Activated gamma-delta T cell (primary cell): ENCODE results near the gene SNX19.
A peak's percentile ranks its signal among the peaks of the same experiment; 100 is the strongest.
"Not testable (repeated sequence)": the region's sequence is repeated elsewhere in the genome, so short reads cannot be mapped to it uniquely, and the experiment has no call there.

Experiments
- DNase-seq: peaks from one replicate; lab custom pipeline; 2025; lab: John Stamatoyannopoulos, UW

The SNX19 gene

DNA sequence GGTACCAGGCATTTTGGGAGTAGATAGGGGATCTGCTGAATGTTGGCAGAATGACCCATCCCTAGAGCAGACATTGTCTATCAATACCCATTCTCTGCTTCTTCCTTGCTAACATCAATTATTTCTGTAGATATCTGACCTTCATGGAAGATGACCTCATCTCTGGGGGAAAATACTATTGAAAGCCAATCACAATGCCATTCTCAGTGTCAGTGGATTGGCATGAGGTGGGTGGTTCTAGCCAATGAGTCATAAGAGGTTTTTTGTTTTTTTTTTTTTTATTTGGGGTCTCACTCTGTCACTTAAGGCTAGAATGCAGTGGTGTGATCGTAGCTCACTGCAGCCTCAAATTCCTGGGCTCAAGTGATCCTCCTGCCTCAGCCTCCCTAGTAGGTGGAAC, 42.5 kb downstream of the SNX19 start:
- no peak for DNase-seq

DNA sequence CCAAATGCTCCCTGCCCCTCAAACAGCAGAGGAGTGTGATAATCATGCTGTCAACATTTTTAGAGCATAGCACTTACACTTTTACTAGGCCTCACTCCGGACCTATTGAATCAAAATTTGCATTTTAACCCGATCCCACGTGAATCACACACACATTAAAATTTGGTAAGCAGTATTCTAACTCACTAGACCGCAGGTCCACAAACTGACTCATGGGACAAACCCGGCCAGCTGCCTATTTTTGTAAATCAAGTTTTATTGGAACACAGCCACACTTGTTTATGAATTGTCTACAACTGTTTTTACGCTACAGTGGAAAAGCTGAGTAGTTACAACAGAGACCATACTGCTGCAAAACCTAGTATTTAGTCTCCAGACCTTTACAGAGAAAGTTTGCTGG, 43.3 kb downstream of the SNX19 start:
- DNase-seq: no peak

DNA sequence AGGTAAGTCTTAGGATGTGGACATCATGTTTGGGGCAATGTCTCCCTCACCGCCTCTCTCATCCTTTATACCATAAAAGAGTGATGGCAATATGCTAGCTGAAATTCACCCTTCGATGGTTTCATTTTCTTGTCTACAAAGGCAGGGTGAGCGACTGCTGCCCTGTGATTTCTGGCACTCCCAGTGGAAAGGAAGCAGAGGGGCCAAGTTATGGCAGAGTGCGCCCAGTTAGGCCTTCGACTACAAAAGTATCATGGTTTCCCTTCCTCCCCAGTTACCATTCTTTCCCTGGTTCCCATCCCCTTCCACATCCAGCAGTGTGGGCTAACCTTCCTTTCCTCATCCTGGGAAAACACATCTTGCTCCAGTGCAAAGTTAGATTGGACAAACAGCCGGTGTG, 43.8 kb downstream of the SNX19 start:
- no peak for DNase-seq

DNA sequence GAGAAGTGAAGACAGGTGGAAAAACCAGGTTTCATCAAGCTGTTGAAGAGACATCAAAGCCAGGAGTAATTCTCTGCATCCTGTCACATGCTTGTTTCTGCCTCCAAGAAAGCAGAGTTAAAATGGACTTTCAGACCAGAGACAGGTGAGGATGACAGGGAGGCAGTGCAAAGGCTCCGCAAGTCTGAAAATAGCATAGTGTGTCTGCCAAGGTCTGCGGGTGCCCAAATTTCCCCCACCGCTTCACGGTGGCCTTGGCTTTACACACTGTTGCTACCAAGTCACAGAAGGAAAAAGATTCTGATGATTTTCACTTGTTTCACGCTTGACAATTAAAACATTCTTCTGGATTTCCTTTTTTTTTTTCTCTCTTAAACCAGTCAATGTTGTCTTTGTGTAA, 44.2 kb downstream of the SNX19 start:
- DNase-seq: no peak

DNA sequence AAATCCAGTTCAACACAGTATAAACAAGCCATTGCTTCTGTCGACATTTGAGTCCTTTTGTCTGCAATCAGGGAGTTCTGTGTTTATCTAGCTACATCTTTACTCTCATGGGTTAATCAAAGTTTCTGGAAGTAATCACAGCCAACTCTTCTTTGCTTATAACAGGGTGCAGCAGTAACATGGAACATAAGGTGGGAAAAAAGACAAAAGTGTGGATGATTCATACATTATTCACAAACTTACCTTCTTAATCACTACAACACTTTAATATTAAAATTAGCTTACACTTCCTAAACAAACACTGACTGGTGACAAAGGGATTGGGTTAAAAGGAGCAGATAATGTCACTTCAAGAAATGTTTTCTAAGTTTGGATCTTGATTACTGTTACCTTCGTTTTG, 44.7 kb downstream of the SNX19 start:
- DNase-seq: no peak

DNA sequence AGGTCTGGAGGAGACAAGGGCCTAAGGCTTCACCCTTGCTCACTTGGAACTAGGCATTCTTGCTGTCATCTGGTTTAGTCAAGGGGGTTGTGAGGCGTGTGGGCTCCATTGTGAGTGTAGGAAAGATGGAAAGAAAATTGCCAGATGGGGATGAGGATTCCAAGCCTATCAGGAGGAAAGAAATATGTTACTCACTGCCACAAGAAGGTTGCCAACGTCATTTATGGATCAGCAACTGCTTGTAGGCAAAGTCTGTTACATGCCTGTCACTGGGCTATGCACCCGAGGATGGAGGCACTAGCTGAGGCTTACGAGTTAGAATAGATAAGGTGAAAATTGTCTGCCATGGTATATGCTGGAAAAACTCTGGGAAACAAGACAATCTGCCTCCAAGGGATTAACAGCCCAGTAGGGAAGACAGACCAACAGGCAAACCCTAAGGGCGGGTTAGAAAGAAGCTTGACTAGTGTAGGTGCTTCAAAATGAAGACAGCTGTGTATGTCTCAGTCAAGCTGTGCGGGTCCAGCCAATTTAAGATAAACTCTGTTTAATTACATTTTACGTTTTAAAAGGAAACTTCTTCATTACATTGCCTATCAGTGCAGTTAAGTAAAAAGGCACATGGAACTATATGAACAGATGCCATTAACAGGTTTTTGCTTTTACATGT, 47.4 kb downstream of the SNX19 start:
- no peak for DNase-seq

DNA sequence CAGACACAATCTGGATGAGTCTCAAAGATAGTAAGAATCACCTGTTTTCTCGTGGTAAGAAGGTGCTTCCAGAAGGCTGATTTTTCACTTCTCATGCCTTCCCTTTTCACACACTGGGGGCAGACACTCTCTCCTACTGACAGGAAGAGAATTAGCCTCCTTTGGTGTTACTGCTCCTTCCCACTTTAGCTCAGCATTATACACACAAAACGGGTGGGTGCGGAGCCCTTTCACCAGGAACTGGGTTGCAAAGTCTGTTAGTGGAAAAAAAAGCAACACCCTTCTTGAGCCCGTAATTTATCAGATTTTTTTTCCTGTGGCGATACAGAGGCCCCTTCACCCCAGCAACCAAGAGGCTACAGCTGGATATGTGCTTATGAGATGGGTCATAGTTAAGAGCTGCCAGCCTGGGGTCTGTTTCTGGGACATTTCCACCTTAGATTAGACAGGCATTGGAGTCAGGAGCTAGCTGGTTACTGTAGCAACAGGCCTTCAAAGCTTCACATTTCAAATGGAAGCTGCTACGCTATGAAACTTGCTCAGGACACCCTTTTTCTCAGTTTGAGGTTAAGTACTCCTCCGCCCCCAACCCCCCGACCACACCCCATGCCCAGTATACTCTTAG, 48.1 kb downstream of the SNX19 start:
- no peak for DNase-seq

DNA sequence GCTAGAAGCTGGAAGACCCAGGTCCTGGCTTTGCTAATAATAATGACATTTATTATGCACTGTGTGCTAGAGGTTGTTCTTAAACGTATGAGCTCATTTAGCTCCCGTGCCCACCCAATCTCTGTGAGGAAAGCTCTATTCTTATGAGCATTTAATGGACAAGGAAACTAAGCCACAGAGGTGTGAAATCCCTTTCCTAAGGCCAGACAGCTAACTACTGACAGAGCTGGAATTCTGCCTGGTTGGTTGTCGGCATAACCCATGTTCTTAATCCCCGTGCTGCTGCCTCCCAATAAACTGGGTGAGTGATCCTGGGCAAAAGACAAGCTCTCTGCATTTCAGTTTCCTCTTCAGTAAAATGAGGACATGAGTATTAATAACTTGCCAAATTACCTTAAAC, 49.4 kb downstream of the SNX19 start:
- no peak for DNase-seq

DNA sequence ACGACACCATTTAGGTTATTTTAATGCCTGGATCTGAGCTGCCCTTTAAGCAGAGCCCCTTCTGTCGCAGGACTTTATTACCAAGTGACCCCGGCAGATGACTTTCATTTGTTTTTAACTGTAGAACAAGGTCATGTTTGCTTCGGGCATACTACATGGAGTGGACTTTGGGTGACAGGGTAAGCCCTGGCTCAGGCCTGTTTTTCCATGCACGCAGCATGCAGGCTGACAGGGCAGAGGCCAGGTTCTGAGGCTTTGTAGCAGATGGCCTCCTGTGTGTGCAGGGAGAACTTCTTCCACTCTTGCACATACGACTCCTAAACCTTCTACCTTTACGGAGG, 50.5 kb downstream of the SNX19 start:
- no peak for DNase-seq

DNA sequence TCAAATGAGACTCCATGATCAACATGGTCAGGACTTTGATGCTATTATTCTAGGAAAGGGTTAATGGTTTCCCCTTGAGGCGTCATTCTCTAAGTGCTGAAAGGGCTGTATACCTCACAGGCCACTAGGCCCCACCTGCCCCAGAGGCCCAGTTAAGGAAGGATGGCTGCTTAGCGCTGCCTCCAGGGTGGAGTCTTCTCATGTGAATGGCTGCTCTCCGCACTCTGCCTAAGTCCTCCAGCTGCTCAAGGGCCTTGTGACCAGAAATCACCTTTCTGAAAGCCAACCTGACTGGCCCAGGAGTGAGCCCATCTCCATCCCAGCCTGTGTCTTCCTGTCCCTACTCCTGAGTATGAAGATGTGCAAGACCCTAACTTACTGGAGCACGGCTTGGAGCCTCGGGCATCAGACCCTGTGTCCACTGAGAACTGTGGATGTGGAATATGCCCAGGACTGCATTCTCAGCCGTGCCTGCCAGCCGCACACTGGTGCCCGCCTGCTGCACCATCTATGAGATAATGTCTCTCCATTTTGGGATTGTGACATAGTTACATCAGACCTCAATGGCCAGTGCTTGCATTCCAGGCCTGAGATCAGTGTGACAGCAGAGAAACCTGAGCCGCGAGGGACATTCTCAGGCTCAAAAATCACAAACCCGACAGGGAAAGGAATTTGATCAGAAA, 51.0 kb downstream of the SNX19 start:
- no peak for DNase-seq

DNA sequence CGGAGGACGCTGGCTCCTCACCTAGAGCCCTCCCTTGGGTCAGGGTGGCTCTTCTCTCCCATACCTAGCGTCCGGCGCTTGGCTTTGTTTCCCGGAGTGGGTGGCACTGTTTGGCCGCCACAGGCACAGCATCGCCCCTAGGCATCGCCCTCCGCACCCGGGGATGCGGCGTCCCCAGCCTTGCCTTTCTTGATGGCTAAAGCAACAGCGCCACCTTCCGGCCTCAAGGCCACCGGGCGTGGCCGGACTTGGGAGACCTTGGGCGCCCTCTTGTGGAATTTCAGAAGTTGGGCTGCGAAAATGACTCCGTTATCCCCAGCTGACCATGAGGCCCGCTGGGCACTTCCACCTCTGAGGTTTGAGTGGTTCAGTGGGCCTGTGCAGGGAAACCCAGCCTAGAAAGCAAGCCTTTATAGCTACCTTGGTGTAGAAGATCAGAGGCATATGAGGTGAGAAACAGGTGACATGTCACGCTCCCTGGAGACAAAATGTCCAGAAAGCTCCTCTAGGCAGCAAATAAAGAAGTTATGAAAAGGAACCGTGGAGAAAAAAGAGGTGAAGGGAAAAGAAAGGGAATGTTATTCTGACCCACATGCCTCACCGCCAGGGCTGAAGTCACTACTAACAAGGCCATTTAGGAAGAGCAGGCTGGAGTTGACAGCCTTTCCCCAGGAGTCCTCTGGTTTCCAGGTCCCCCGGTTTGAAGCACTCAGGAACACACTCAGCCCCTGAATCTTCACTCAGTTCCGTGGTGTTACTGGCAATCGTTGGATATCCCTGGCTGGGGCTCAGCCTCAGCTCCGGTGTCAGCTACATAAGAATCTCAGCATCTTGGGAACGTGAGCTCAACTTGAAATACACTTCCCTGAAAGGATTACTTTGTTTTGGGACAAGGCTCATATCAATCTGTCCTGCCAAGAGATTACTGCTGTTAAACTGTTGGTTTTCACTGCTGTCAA, 54.1 kb downstream of the SNX19 start:
- peak; percentile 63 for DNase-seq

DNA sequence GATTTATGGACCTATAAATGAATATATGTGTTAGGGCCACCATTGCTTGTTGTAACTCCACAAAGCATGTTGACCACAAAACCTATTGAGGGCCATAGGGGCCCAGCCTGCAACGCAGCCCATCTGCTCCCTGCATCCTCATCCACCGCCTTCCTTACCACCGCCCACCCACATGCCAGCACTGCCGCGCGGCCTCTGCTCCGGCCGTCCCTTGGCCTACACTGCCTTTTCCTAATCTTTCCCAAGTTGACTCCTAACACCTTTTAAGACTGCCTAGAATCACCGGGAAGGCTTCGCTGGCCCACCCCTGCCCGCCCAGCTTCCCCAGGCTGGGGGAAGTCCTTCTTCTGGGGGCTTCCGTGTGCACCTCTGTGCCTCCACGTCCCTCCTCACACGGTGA, 55.0 kb downstream of the SNX19 start:
- no peak for DNase-seq

DNA sequence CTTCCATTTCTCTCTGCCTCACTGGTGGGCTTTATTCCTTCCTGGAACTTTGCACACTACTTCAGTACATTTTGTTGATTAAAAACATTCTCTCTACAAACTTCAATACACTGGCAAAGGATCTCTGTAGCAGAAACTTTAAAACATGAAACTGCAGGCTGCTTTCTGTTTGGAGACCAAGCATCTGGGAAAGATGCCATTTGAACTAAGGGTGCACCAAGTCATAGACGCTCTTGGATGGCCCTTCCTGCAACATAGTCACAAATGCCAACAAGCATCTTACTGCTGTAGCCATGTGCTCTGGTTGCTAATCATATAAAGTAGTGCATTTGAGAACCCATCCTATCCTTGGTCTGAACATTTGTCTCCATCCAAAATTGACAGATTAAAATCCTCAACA, 56.4 kb downstream of the SNX19 start:
- no peak for DNase-seq

DNA sequence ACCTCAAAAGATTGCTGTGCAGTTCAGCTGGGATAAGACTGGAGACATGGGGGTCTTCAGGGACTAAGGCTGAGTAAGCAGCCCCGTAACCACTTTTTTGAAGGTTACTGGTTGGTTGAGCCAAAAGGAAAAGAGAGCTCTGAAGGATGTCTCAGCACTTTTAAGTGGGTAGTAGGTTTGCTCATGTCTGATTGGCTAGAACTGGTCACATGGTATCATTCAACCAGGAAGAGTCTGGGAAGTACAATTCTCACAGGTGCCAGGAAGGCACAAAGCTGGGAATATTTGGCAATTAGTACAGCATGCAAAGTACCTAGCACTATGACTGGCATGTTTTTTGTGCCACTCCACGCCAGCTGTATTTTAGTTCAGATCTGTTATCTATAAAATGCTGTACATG, 58.1 kb downstream of the SNX19 start:
- DNase-seq: no peak

DNA sequence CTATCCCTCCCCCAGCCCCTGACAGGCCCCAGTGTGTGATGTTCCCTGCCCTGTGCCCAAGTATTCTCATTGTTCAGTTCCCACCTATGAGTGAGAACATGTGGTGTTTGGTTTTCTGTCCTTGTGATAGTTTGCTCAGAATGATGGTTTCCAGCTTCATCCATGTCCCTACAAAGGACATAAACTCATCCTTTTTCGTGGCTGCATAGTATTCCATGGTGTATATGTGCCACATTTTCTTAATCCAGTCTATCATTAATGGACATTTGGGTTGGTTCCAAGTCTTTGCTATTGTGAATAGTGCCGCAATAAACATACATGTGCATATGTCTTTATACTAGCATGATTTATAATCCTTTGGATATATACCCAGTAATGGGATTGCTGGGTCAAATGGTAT, 60.6 kb downstream of the SNX19 start:
- DNase-seq: not testable (repeated sequence)

DNA sequence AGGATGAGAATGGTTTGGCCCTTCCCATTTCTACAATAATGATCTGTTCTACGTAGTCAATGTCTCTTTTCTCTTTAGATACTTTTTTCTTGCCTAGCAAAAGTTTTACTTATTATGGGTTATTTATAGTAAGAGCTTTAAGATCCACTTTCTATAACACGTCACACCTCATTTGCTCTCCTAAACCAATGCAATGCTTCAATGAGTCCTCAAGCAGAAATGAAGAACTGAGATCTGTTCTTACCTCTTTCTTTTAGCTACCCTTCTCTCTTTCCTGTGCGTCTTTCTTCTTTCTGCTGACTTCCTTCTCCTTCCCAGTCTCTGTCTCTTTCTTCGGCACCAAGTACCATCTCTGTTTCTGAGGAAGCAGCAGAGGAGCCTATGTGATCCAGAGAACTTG, 61.8 kb downstream of the SNX19 start:
- DNase-seq: no peak

DNA sequence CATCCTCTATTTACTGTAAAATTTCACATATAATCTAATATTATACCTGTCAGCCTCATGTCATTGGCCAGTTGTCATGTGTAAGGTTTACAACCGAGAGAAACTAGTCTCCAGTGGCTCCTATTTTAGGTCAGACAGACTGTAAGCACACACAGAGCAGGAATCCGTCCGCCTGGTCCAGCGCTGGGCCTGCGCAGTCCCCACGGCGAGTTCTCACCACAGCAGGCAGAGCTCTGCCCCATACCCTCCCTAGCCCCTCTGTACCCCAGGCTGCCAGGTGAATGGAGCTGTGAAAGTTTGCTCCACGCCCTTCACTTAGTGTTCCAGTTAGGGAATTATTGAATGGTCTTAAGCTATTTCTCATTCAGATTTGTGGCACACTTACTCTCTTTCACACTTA, 63.7 kb downstream of the SNX19 start:
- DNase-seq: no peak

DNA sequence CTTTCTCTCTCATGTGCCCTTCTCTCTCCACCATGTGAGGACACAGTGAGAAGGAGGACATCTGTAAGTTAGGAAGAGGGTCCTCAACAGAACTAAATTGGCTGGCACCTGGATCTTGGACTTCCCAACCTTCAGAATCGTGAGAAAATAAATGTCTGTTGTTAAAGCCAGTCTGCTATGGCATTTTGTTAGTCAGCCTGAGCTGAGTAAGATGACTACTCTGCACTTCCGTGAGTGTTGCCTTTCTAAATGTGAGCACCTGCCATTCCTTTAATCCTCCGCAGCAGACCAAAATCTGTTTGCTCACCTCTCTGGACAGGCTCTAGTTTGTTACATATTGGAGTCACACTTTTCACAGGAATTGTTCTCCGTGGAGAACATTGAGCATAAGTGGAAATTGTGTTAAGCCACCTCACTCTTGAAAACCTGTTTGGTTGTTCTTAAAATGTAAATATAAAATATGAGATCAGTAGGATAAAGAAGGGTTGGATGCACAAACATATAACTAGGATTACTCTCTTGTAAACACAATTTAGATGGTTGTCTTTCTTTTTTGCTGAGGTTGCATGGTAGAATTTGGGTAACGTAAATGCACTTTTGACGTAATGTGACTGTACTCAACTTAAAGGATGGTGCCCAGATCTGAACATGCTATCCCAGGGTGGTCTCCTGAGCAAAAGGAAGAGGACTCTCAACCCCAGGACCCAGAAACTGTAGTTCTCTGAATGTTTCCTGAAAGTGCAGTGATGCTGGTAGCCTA, 65.9 kb downstream of the SNX19 start:
- DNase-seq: no peak

DNA sequence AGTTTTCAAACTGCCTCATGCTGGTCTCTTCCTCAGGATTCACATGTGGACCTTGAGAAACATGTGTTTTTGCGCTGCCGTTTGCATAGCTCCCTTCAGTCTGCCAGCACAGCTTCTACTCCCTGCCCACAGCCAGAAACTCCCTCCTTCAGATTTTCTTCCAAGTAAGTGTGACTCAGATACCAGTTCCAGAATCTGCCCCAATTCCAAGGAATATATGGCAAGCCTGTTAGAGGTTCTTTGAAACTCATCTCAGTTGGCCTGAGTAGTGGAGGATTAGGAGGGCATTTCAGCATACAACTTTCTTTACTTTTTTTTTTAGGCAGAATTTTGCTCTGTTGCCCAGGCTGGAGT, 67.1 kb downstream of the SNX19 start:
- no peak for DNase-seq

DNA sequence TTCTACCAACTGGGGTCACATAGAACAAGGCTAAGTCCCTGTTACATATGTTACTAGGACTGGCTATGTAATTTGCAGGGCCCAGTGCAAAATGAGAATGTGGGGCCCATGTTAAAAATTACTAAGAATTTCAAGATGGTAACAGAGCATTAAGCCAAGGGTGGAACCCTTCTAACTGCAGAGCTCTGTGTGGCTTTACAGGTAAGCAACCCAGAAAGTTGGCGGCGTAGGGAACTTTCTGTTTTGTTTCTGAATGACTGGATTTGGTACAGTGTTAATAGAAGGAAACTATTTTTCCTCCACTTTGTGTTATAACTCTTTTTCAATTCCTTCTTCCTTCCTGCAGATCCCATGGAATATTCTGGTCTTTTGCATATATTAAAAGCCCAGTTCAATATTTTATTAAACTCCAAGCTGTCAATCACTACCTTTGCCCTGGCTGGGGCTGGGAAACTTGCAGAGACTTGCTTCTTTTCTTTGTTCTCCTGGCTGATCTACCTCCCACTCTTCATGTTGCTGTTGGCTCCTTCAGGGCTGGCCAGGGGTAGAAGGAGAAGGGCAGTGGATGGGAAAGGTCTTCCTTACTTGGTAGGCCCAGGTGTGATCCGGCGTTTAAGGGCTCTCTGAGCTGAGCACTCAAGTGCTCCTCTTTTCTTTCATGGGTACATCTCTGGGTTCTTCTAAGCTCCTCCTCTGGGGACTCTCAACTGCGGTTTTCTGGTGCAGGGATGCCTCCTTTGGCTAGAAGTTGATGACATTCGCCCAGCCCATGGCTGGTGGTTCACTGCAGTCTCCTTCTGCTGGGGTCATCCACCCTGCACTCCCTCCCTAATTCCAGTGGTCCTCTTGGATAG, 67.7 kb downstream of the SNX19 start:
- DNase-seq: no peak

DNA sequence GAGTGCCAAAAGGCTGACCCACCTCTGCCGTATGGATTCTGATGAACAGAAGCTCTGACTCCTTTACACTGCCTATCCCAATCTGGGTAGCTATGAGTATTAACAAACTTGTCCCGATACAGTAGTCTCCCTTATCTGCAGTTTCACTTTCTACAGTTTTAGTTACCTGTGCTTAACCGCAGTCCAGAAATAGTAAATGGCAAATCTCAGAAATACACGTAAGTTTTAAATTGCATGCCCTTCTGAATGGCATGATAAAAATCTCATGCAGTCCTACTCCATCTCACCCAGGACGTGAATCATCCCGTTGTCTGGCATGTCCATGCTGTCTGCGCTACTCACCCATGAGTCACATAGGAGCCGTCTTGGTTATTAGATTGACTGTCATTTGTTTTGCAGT, 68.8 kb downstream of the SNX19 start:
- no peak for DNase-seq
